GM23248 (cell line): ENCODE measurements around the gene POU2AF3. TPM values are rescaled to one million over a fixed set of nuclear protein-coding genes. Genes with fewer than 3 reads are reported as not detected.

ENCODE experiments used
- DNase-seq: peaks from one replicate; pipeline ENCODE4 v3.0.0-alpha.2; 2015
- H2AFZ ChIP-seq: fragments of 200-600 bp; sonication (generic); 2 replicates; pipeline ENCODE4 v1.6.1; 2016; ENCODE audit warnings: antibody characterized with exemption
- H3F3A ChIP-seq: fragments of 200-600 bp; sonication (generic); 2 replicates; pipeline ENCODE4 v1.6.1; 2016; ENCODE audit warnings: mild to moderate bottlenecking, antibody characterized with exemption, mixed run types; ENCODE audit not compliant: insufficient read depth
- H3K27ac ChIP-seq: fragments of 200-600 bp; sonication (generic); 2 replicates; pipeline ENCODE4 v1.5.1; 2016; ENCODE audit warnings: mild to moderate bottlenecking
- H3K27me3 ChIP-seq: fragments of 200-600 bp; sonication (generic); replicated peaks from 2 replicates; pipeline ENCODE4 v1.6.1; 2016; ENCODE audit warnings: mild to moderate bottlenecking; ENCODE audit not compliant: insufficient read depth
- H3K36me3 ChIP-seq: fragments of 200-600 bp; sonication (generic); 2 replicates; pipeline ENCODE4 v1.6.1; 2016; ENCODE audit warnings: low read depth, mild to moderate bottlenecking
- H3K4me1 ChIP-seq: fragments of 200-600 bp; sonication (generic); 2 replicates; pipeline ENCODE4 v1.6.1; 2016; ENCODE audit warnings: mild to moderate bottlenecking; ENCODE audit not compliant: insufficient read depth
- H3K4me2 ChIP-seq: fragments of 200-600 bp; sonication (generic); one replicate; pipeline ENCODE4 v1.6.1; 2016; ENCODE audit warnings: mild to moderate bottlenecking; ENCODE audit not compliant: unreplicated experiment
- H3K4me3 ChIP-seq: fragments of 200-600 bp; sonication (generic); 2 replicates; pipeline ENCODE4 v1.5.1; 2016; ENCODE audit warnings: mild to moderate bottlenecking
- H3K79me2 ChIP-seq: fragments of 200-600 bp; sonication (generic); 2 replicates; pipeline ENCODE4 v1.6.1; 2016; ENCODE audit warnings: mild to moderate bottlenecking; ENCODE audit not compliant: insufficient read depth
- H3K9ac ChIP-seq: fragments of 200-600 bp; sonication (generic); 2 replicates; pipeline ENCODE4 v1.6.1; 2016; ENCODE audit warnings: mild to moderate bottlenecking
- H3K9me2 ChIP-seq: fragments of 200-600 bp; sonication (generic); 2 replicates; pipeline ENCODE4 v1.6.1; 2016; ENCODE audit warnings: mixed run types, mild to moderate bottlenecking, moderate library complexity; ENCODE audit not compliant: insufficient read depth
- H3K9me3 ChIP-seq: fragments of 200-600 bp; sonication (generic); one replicate; pipeline ENCODE4 v1.6.1; 2017; ENCODE audit warnings: low read depth
- H4K20me1 ChIP-seq: fragments of 200-600 bp; sonication (generic); 2 replicates; pipeline ENCODE4 v1.6.0; 2016; ENCODE audit not compliant: insufficient read depth
- EZH2 ChIP-seq: fragments of 200-600 bp; sonication (generic); IDR thresholded peaks from 2 replicates; pipeline ENCODE4 v1.6.1; 2018; ENCODE audit warnings: antibody characterized with exemption, mild to moderate bottlenecking; ENCODE audit not compliant: insufficient read depth, poor library complexity, severe bottlenecking
- EZH2phosphoT487 ChIP-seq: fragments of 200-600 bp; sonication (generic); IDR thresholded peaks from 2 replicates; pipeline ENCODE4 v1.6.1; 2018; ENCODE audit warnings: antibody characterized with exemption, moderate library complexity, mild to moderate bottlenecking, low read depth; ENCODE audit not compliant: insufficient read depth
- WGBS, 2 experiments: methylation state at CpG; one replicate each; pipeline ENCODE4 v1.1.6; 2015 to 2017; ENCODE audit warnings: low lambda C conversion rate in 2 of 2, low coverage in 1 of 2; ENCODE audit errors: missing lambda C conversion rate in 2 of 2; 5-methylcytosine and 5-hydroxymethylcytosine counted together
- in situ Hi-C: fragments of 300-500 bp; cut with MboI; formaldehyde crosslinking; loops from 2 replicates; pipeline ENCODE4 v1.15.0; 2020
- polyA plus RNA-seq: library from polyadenylated mRNA; unstranded; fragments of >200 nt; fragmentation: Nextera tagmentation; extraction: Ambion mirVana; gene quantifications from 2 replicates; pipeline ENCODE4 v1.2.1, GENCODE V29; 2016
- total RNA-seq: library from RNA; depleted of rRNA; stranded (reverse); fragments of >200 nt; shearing (Covaris generic); gene quantifications from 2 replicates; pipeline ENCODE4 v1.2.3, GENCODE V29; 2014

Gene POU2AF3
- total and polyA plus RNA-seq, 2 experiments from 2014 or later, result not detected

DNA sequence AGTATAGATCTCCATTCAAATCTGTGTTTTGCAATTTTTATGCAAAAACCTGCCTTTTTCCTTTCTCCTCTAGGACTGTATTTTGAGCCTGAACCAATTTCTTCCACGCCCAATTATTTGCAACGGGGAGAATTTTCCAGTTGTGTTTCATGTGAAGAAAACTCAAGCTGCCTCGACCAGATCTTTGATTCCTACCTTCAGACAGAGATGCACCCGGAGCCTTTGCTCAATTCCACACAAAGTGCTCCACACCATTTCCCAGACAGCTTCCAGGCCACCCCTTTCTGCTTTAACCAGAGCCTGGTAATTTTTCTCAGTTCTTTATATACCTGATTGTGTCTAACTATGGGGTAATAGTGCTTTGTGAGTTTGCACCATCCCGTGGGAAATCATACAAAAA is 8.0 kb downstream of the POU2AF3 start:
- Histone ChIP-seq H2AFZ (no peak overlapping the region), H3K4me3 (no peak overlapping the region), H3K9me2 (no peaks in the 10 kb centered on the region), H3K4me1 (no peaks in the 10 kb centered on the region), H3K36me3 (no peaks in the 10 kb centered on the region), H3K27me3 (peaks cover 60% of the 10 kb centered on the region), H3F3A (no peaks in the 10 kb centered on the region), H3K79me2 (no peaks in the 10 kb centered on the region), H3K4me2 (no peak overlapping the region), H3K9ac (no peak overlapping the region), H4K20me1 (no peaks in the 10 kb centered on the region), H3K27ac (no peak overlapping the region), H3K9me3 (no peaks in the 10 kb centered on the region)
- WGBS, 2 experiments, result 60 to 67% methylated on average over 5 of the region's 5 CpGs
- DNase-seq, result no peak
- in situ Hi-C loops, result no loop called here
- TF ChIP-seq EZH2phosphoT487 (no peak), EZH2 (no peak)

DNA sequence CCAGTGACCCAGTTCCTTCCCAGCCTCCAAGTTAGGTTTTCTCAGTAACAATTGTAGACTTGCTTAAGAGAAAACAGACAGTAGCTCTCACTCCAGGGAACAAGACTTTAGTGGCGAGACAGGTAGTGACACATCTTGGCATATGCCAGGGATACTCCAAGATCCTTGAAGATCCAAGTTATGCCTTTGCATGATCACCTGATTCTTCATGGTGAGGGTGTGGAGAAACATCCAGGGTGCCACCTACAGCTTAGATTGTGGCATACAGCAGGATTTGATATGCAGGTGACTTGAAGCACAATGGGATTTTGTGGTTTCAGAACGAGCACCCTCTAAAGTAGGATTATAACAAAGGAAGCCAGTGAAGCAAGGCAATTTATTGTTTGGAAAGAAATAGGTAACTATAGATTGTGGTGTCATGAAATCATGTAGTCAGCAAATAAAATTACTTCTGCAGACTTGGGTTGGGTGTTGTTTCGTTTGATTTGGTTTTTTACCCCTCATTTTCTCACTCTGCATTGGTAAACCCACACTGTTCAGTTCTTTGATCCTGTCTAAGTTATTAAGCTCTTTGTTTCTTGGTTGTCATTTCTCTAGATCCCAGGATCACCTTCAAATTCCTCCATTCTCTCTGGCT is 9.2 kb downstream of the POU2AF3 start:
- Histone ChIP-seq H2AFZ (no peak overlapping the region), H3K4me3 (no peak overlapping the region), H3K79me2 (no peaks in the 10 kb centered on the region), H3F3A (no peaks in the 10 kb centered on the region), H3K4me1 (no peaks in the 10 kb centered on the region), H3K9me2 (no peaks in the 10 kb centered on the region), H3K27ac (no peak overlapping the region), H3K4me2 (no peak overlapping the region), H3K9me3 (no peaks in the 10 kb centered on the region), H3K9ac (no peak overlapping the region), H4K20me1 (no peaks in the 10 kb centered on the region), H3K27me3 (peaks cover 67% of the 10 kb centered on the region), H3K36me3 (no peaks in the 10 kb centered on the region)
- in situ Hi-C loops, result no loop called here
- TF ChIP-seq EZH2 (no peak), EZH2phosphoT487 (no peak)
- no peak for DNase-seq
- whole genome bisulfite sequencing, 2 experiments, result 75 to 84% methylated on average over 3 of the region's 3 CpGs

DNA sequence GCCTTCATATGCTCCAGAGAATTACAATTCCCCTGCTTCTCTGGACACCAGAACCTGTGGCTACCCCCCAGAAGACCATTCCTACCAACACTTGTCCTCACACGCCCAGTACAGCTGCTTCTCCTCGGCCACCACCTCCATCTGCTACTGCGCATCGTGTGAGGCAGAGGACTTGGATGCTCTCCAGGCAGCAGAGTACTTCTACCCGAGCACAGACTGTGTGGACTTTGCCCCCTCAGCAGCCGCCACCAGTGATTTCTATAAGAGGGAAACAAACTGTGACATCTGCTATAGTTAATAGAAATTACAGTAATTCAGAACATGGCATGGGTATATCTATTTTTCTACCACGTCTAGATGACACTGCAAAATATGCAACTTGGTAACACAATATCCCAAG is 9.8 kb downstream of the POU2AF3 start:
- TF ChIP-seq EZH2phosphoT487, result no peak
- no peak for TF ChIP-seq EZH2
- 77 to 80% methylated on average over 7 of the region's 7 CpGs for WGBS, 2 experiments
- no peaks in the 10 kb centered on the region for H3K79me2 ChIP-seq
- no peaks in the 10 kb centered on the region for H3K9me3 ChIP-seq
- H3K27ac ChIP-seq, result no peak overlapping the region
- peaks cover 67% of the 10 kb centered on the region for H3K27me3 ChIP-seq
- H3K4me1 ChIP-seq, result no peaks in the 10 kb centered on the region
- no peak overlapping the region for H3K4me3 ChIP-seq
- H3K36me3 ChIP-seq, result no peaks in the 10 kb centered on the region
- no peak overlapping the region for H2AFZ ChIP-seq
- in situ Hi-C loops, result no loop called here
- DNase-seq, result no peak
- H3K9ac ChIP-seq, result no peak overlapping the region
- no peaks in the 10 kb centered on the region for H3F3A ChIP-seq
- H3K4me2 ChIP-seq, result no peak overlapping the region
- no peaks in the 10 kb centered on the region for H4K20me1 ChIP-seq
- no peaks in the 10 kb centered on the region for H3K9me2 ChIP-seq

- Histone ChIP-seq H3K79me2 (no peaks in the 10 kb centered on the region), H3K4me1 (no peaks in the 10 kb centered on the region), H3K9me2 (no peaks in the 10 kb centered on the region), H3K9ac (no peak overlapping the region), H4K20me1 (no peaks in the 10 kb centered on the region), H3K36me3 (no peaks in the 10 kb centered on the region), H3K4me2 (no peak overlapping the region), H3F3A (no peaks in the 10 kb centered on the region), H3K9me3 (no peaks in the 10 kb centered on the region), H3K27me3 (peaks cover 61% of the 10 kb centered on the region), H3K4me3 (no peak overlapping the region), H2AFZ (no peak overlapping the region), H3K27ac (no peak overlapping the region)
- DNase-seq, result no peak
- TF ChIP-seq EZH2 (no peak), EZH2phosphoT487 (no peak)
- 52 to 53% methylated on average over 5 of the region's 5 CpGs for WGBS, 2 experiments
- in situ Hi-C loops, result no loop called here
These were observed 11.0 kb downstream of the POU2AF3 start for GRCh38 chr11:111309215-111309915.
